SK-N-SH (cell line): Measurements from ENCODE around the gene CCDC91. TPM values are rescaled to one million over a fixed set of nuclear protein-coding genes. Genes with fewer than 3 reads are reported as not detected.
"Not testable (repeated sequence)": the region's sequence is repeated elsewhere in the genome, so short reads cannot be mapped to it uniquely, and the experiment has no call there.

Source experiments
- CTCF ChIA-PET: fragments of 300-600, 350-600 bp; formaldehyde crosslinking; extraction: SDS; loops from one replicate; lab custom pipeline; 2021; lab: Yijun Ruan, JAX
- POLR2A ChIA-PET: fragments of 350-600 bp; sonication (Branson Sonifier 250); formaldehyde crosslinking; extraction: SDS; loops from one replicate; lab custom pipeline; 2020; ENCODE audit warnings: antibody characterized with exemption, inconsistent platforms; lab: Yijun Ruan, JAX
- DNase-seq: peaks from one replicate; pipeline ENCODE4 v3.0.0; 2012
- H2AFZ ChIP-seq: fragments of 200-600 bp; sonication (generic); 2 replicates; pipeline ENCODE4 v1.8.1; 2016; ENCODE audit warnings: antibody characterized with exemption, mild to moderate bottlenecking, low read depth
- H3F3A ChIP-seq: fragments of 200-600 bp; sonication (generic); replicated peaks from 2 replicates; pipeline ENCODE3; 2016; ENCODE audit warnings: antibody characterized with exemption, mild to moderate bottlenecking; ENCODE audit not compliant: insufficient read depth
- H3K27ac ChIP-seq, 2 experiments: fragments of 200-500 bp in 1 of 2; fragments of 200-600 bp in 1 of 2; sonication (Bioruptor generic) in 1 of 2; sonication (generic), shearing (Covaris generic) in 1 of 2; 2 replicates each; pipeline versions ENCODE4 v1.5.1 to v1.6.1; 2014 to 2016; ENCODE audit warnings: low read depth in 2 of 2, inconsistent platforms in 1 of 2, low read length in 1 of 2, mild to moderate bottlenecking in 1 of 2, mixed read lengths in 1 of 2
- H3K27me3 ChIP-seq: fragments of 200-600 bp; sonication (generic), shearing (Covaris generic); 2 replicates; pipeline ENCODE4 v1.6.1; 2016; ENCODE audit warnings: mixed run types; ENCODE audit not compliant: insufficient read depth
- H3K36me3 ChIP-seq, 2 experiments: fragments of 200-500 bp in 1 of 2; fragments of 200-600 bp in 1 of 2; sonication (Bioruptor generic) in 1 of 2; sonication (generic) in 1 of 2; replicated peaks in 1 of 2; 2 replicates each; pipeline versions ENCODE3 to v1.5.1; 2014 to 2016; ENCODE audit warnings: low read length in 1 of 2, mild to moderate bottlenecking in 1 of 2; ENCODE audit not compliant: insufficient read depth in 2 of 2, control insufficient read depth in 1 of 2
- H3K4me1 ChIP-seq, 2 experiments: fragments of 200-500 bp in 1 of 2; fragments of 200-600 bp in 1 of 2; sonication (Bioruptor generic) in 1 of 2; sonication (generic), shearing (Covaris generic) in 1 of 2; 2 replicates each; pipeline versions ENCODE4 v1.5.1 to v1.6.1; 2014 to 2016; ENCODE audit warnings: low read depth in 1 of 2, low read length in 1 of 2, mixed run types in 1 of 2; ENCODE audit not compliant: insufficient read depth in 2 of 2, control insufficient read depth in 1 of 2
- H3K4me2 ChIP-seq: fragments of 200-600 bp; sonication (generic), shearing (Covaris generic); 2 replicates; pipeline ENCODE4 v1.6.1; 2017; ENCODE audit warnings: mixed run types
- H3K4me3 ChIP-seq, 2 experiments: fragments of 200-500 bp in 1 of 2; fragments of 200-600 bp in 1 of 2; sonication (Bioruptor generic) in 1 of 2; sonication (generic), shearing (Covaris generic) in 1 of 2; 2 replicates each; pipeline versions ENCODE4 v1.5.1 to v1.8.1; 2014 to 2016; ENCODE audit warnings: low read depth in 2 of 2, inconsistent platforms in 1 of 2, low read length in 1 of 2, mild to moderate bottlenecking in 1 of 2, mixed read lengths in 1 of 2, moderate library complexity in 1 of 2
- H3K79me2 ChIP-seq: fragments of 200-600 bp; sonication (generic); 2 replicates; pipeline ENCODE4 v1.8.1; 2017; ENCODE audit warnings: mild to moderate bottlenecking; ENCODE audit not compliant: insufficient read depth
- H3K9ac ChIP-seq: fragments of 200-600 bp; sonication (generic); 2 replicates; pipeline ENCODE4 v1.6.1; 2017; ENCODE audit warnings: mixed run types
- H3K9me2 ChIP-seq: fragments of 200-600 bp; sonication (generic); 2 replicates; pipeline ENCODE4 v1.6.1; 2017; ENCODE audit warnings: mixed run types
- H3K9me3 ChIP-seq: fragments of 200-600 bp; sonication (generic); 2 replicates; pipeline ENCODE4 v1.6.1; 2017; ENCODE audit warnings: mixed run types, mild to moderate bottlenecking, moderate library complexity
- H4K20me1 ChIP-seq: fragments of 200-600 bp; sonication (generic); 2 replicates; pipeline ENCODE4 v1.6.1; 2017; ENCODE audit warnings: mild to moderate bottlenecking, mixed run types; ENCODE audit not compliant: insufficient read depth
- EZH2phosphoT487 ChIP-seq: fragments of 200-600 bp; sonication (generic); IDR thresholded peaks from 2 replicates; pipeline ENCODE4 v1.6.1; 2017; ENCODE audit warnings: low read depth, mixed run types, mild to moderate bottlenecking, antibody characterized with exemption, moderate library complexity, borderline replicate concordance
- FOXJ3 ChIP-seq: sonication (generic); formaldehyde crosslinking; IDR thresholded peaks from 2 replicates; pipeline ENCODE4 v1.5.1; 2020; ENCODE audit warnings: mild to moderate bottlenecking, missing genetic modification reagents
- IRF3 ChIP-seq: fragments of 150-350 bp; IDR thresholded peaks from 2 replicates; pipeline ENCODE4 v1.6.1; 2016; ENCODE audit warnings: mild to moderate bottlenecking, low read depth, low read length
- USF2 ChIP-seq: fragments of 150-350 bp; IDR thresholded peaks from 2 replicates; pipeline ENCODE4 v1.6.1; 2017; ENCODE audit warnings: antibody characterized with exemption, low read length, low read depth, borderline replicate concordance
- ZBTB33 ChIP-seq: IDR thresholded peaks from 2 replicates; pipeline ENCODE4 v1.4.0; 2012; ENCODE audit warnings: low read depth, borderline replicate concordance
- WGBS: methylation state at CpG from one replicate; pipeline ENCODE4 v1.1.6; 2017; ENCODE audit warnings: low lambda C conversion rate; 5-methylcytosine and 5-hydroxymethylcytosine counted together
- polyA plus RNA-seq, 3 experiments: library from polyadenylated mRNA; depleted of rRNA; stranded (reverse); fragments of >200 nt; gene quantifications; 2 replicates each; pipeline ENCODE4 v1.2.3, GENCODE V29; 2012

The CCDC91 gene
- polyA plus RNA-seq, 1 of the 3 experiments (the other 2 are of a cell fraction): 13.0 TPM

DNA sequence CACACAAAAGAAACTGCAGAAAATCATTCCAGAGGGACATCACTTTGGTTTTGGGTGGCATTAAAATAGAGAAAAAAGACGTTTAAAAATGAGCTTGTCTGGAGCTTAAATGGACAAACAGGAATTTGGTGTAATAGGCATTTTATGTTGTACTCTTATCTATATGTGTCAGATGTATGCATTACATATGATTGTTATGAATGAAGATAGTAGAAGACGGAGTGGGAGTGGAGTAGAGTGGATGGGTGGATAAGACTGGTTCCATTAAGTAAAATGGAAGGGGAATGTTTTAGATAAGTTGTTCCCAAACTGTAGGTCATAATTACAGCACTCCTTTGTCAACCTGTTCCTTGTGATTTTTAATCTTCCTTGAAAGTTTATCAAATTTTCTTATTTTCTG, 1.9 kb downstream of the CCDC91 start:
- peaks cover 41% of the 10 kb centered on the region for H3K79me2 ChIP-seq
- peaks cover 0 to 5% of the 10 kb centered on the region in 2 experiments for H3K36me3 ChIP-seq
- H3K4me1 ChIP-seq: peaks cover 0 to 11% of the 10 kb centered on the region in 2 experiments; a peak in 2 of 4 replicates
- H3F3A ChIP-seq: peaks cover 7% of the 10 kb centered on the region
- no peaks in the 10 kb centered on the region for H3K27me3 ChIP-seq
- no peak for TF ChIP-seq IRF3
- no peak for TF ChIP-seq ZBTB33
- TF ChIP-seq USF2: no peak
- no peak for TF ChIP-seq FOXJ3
- TF ChIP-seq EZH2phosphoT487: no peak
- H4K20me1 ChIP-seq: no peaks in the 10 kb centered on the region
- peak; percentile 22 for DNase-seq
- no peaks in the 10 kb centered on the region for H3K9me3 ChIP-seq
- peak overlapping the region; percentile 86; the same call in 1 of the 2 replicates for H3K9ac ChIP-seq
- ChIA-PET CTCF (interaction anchor here (0.8 to 2.5 kb wide), 2 partner anchors 12 to 74 kb away, joined by 4 to 6 read pairs; no protein-coding TSS in a partner anchor), POLR2A (no interaction called here)
- H3K4me3 ChIP-seq: no peak overlapping the region; a peak in 1 of 4 replicates
- peak overlapping the region in 1 of 2 experiments; percentile 94; a peak in 2 of 4 replicates for H3K27ac ChIP-seq
- 53% methylated on average over 2 of the region's 2 CpGs for WGBS
- H3K9me2 ChIP-seq: 0 out of 2 replicates have a peak, but pooled peaks cover 2% of the 10 kb centered on the region
- H3K4me2 ChIP-seq: peak overlapping the region; percentile 71
- 0 out of 2 replicates have a peak overlapping the region, but pooled peaks have one; percentile 9 for H2AFZ ChIP-seq

GRCh38 chr12:28194621-28195020, 4.4 kb downstream of the CCDC91 start:
- H3F3A ChIP-seq, H3K4me3 ChIP-seq, H3K27ac ChIP-seq, H3K4me2 ChIP-seq, H3K27me3 ChIP-seq, H3K9me2 ChIP-seq, H3K9me3 ChIP-seq, H2AFZ ChIP-seq, DNase-seq, H4K20me1 ChIP-seq, H3K36me3 ChIP-seq, CTCF ChIA-PET, H3K9ac ChIP-seq: not testable (repeated sequence)
- H3K4me1 ChIP-seq: peaks cover 0 to 11% of the 10 kb centered on the region in 2 experiments; a peak in 2 of 4 replicates
- WGBS: 94% methylated on average over 12 of the region's 12 CpGs
- POLR2A ChIA-PET: interaction anchor here (0.6 kb wide), 1 partner anchor 165 kb away, joined by 3 read pairs; no protein-coding TSS in a partner anchor
- peaks cover 51% of the 10 kb centered on the region for H3K79me2 ChIP-seq

DNA sequence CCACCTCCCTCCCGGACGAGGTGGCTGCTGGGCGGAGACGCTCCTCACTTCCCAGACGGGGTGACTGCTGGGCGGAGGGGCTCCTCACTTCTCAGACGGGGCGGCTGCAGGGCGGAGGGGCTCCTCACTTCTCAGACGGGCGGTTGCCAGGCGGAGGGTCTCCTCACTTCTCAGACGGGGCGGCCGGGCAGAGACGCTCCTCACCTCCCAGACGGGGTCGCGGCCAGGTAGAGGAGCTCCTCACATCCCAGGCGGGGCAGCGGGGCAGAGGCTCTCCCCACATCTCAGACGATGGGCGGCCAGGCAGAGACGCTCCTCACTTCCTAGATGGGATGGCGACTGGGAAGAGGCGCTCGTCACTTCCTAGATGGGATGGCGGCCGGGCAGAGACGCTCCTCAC, 10.9 kb downstream of the CCDC91 start:
- H3K4me2 ChIP-seq, H2AFZ ChIP-seq, H3F3A ChIP-seq, CTCF ChIA-PET, H3K9ac ChIP-seq, DNase-seq, H3K36me3 ChIP-seq, H3K4me1 ChIP-seq, H3K4me3 ChIP-seq, POLR2A ChIA-PET, H3K9me2 ChIP-seq, H4K20me1 ChIP-seq, H3K27ac ChIP-seq, H3K27me3 ChIP-seq, H3K9me3 ChIP-seq: not testable (repeated sequence)
- H3K79me2 ChIP-seq: peaks cover 28% of the 10 kb centered on the region
- WGBS: no CpG with 5 or more reads among the region's 30 CpGs
